BLaER1 (cell line): ENCODE measurements around the gene CD40.
"Not testable (repeated sequence)": the region's sequence is repeated elsewhere in the genome, so short reads cannot be mapped to it uniquely, and the experiment has no call there.

Source experiments
- H3K27ac ChIP-seq: shearing (Covaris generic); formaldehyde crosslinking; 2 replicates; pipeline ENCODE4 v1.8.1; 2022
- H3K27me3 ChIP-seq: shearing (Covaris generic); formaldehyde crosslinking; 2 replicates; pipeline ENCODE4 v1.8.1; 2022
- H3K36me3 ChIP-seq: shearing (Covaris generic); formaldehyde crosslinking; 2 replicates; pipeline ENCODE4 v1.8.1; 2022
- H3K4me1 ChIP-seq: shearing (Covaris generic); formaldehyde crosslinking; 2 replicates; pipeline ENCODE4 v1.8.1; 2022
- H3K4me2 ChIP-seq: shearing (Covaris generic); formaldehyde crosslinking; 2 replicates; pipeline ENCODE4 v1.8.1; 2022
- H3K4me3 ChIP-seq: shearing (Covaris generic); formaldehyde crosslinking; 2 replicates; pipeline ENCODE4 v1.8.1; 2022
- H3K9ac ChIP-seq: shearing (Covaris generic); formaldehyde crosslinking; 2 replicates; pipeline ENCODE4 v1.8.1; 2022
- H3K9me3 ChIP-seq: shearing (Covaris generic); formaldehyde crosslinking; 2 replicates; pipeline ENCODE4 v1.8.1; 2022
- H4K20me1 ChIP-seq: shearing (Covaris generic); formaldehyde crosslinking; 2 replicates; pipeline ENCODE4 v1.8.1; 2022
- Cebpa-rat ChIP-seq: shearing (Covaris generic); IDR thresholded peaks from 2 replicates; pipeline ENCODE4 v1.8.1; 2022

The CD40 gene

DNA sequence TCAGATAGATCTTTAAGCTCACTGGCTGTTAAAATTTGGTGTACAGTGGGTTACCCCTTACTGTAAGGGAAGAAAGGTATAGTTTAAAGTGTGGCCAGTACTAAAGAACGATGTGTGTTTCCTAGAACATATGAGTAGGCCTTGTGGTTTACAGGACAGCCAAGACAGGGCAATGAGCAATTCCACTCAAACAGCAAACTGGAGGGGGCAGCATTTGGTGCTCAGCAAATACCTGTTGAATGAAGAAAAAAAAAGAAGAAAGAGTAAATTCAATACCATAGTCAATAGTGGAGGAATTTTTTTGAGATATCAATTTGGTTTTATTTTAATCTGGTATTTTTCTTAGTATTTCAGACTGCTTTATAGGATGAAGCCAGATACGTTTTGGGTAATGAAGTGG, 24.6 kb upstream of the CD40 start:
- Histone ChIP-seq H3K4me3 (no peak overlapping the region), H3K4me2 (no peak overlapping the region), H3K4me1 (peaks cover 9% of the 10 kb centered on the region), H4K20me1 (peaks cover 11% of the 10 kb centered on the region), H3K9ac (no peak overlapping the region), H3K36me3 (no peaks in the 10 kb centered on the region), H3K27ac (no peak overlapping the region), H3K27me3 (no peaks in the 10 kb centered on the region), H3K9me3 (no peaks in the 10 kb centered on the region; the same call in 1 of the 2 replicates)
- no peak for TF ChIP-seq Cebpa-rat

DNA sequence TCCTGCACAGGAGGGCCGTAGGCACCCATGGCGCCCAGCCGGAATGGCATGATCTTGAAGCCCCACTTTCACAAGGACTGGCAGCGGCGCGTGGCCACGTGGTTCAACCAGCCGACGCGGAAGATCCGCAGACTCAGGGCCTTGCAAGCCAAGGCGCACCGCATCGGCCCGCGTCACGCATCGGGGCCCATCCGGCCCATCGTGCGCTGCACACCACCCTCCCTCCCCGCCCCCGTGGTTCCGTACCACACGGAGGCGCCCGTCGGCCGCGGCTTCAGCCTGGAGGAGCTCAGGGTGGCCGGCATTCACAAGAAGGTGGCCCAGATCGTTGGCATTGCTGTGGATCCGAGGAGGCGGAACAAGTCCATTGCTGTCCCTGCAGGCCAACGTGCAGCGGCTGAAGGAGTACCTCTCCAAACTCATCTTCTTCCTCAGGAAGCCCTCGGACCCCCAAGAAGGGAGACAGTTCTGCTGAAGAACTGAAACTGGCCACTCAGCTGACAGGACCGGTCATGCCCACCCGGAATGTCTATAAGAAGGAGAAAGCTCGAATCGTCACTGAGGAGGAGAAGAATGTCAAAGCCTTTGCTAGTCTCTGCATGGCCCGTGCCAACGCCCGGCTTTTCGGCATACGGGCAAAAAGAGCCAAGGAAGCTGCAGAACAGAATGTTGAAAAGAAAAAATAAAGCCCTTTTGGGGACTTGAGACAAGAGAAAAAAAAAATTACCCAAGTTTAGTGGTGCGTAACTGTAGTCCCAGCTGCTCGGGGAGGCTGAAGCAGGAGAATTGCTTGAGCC, 18.4 kb upstream of the CD40 start:
- Histone ChIP-seq H3K9ac (no peak overlapping the region), H4K20me1 (no peaks in the 10 kb centered on the region), H3K4me1 (no peaks in the 10 kb centered on the region; the same call in 1 of the 2 replicates), H3K9me3 (no peaks in the 10 kb centered on the region), H3K36me3 (no peaks in the 10 kb centered on the region), H3K27me3 (peaks cover 11% of the 10 kb centered on the region; the same call in 1 of the 2 replicates), H3K4me2 (peak overlapping the region; percentile 6; the same call in 1 of the 2 replicates), H3K4me3 (no peak overlapping the region), H3K27ac (no peak overlapping the region)
- no peak for TF ChIP-seq Cebpa-rat

DNA sequence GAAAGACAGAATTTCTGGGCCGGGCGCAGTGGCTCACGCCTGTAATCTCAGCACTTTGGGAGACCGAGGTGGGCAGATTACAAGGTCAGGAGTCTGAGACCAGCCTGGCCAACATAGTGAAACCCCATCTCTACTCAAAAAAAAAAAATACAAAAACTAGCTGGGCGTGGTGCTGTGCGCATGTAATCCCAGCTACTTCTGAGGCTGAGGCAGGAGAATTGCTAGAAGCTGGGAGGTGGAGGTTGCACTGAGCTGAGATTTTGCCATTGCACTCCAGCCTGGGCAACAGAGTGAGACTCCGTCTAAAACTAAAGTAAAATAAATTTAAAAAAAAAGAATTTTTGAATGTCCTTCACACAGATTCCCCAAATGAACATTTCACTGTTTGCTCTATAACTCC, 17.7 kb upstream of the CD40 start:
- H3K36me3 ChIP-seq, H3K4me3 ChIP-seq, H3K4me1 ChIP-seq, H3K27ac ChIP-seq, H4K20me1 ChIP-seq, H3K9ac ChIP-seq, H3K4me2 ChIP-seq, H3K9me3 ChIP-seq: not testable (repeated sequence)
- H3K27me3 ChIP-seq: peaks cover 11% of the 10 kb centered on the region; the same call in 1 of the 2 replicates

DNA sequence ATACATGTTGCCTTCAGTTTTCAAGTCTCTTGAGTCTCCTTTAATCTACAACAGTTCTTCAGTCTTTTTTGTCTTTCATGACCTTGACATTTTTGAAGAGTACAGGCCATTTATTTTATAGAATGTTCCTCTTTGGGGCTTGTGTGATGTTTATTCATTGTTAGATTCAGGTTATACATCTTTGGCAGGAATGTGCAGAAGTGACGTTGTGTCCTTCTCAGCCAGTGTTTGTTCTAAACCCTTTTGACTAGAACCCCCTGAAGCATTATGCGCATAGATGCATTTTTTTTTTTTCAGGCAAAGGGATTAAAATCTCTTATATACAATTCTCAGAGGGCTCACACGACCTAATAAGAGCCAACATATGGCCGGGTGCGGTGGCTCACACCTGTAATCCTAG, 17.1 kb upstream of the CD40 start:
- no peak overlapping the region for H3K27ac ChIP-seq
- no peak overlapping the region for H3K9ac ChIP-seq
- H3K36me3 ChIP-seq: no peaks in the 10 kb centered on the region
- no peak for TF ChIP-seq Cebpa-rat
- no peaks in the 10 kb centered on the region for H4K20me1 ChIP-seq
- no peaks in the 10 kb centered on the region for H3K9me3 ChIP-seq
- H3K4me1 ChIP-seq: no peaks in the 10 kb centered on the region; the same call in 1 of the 2 replicates
- H3K4me3 ChIP-seq: no peak overlapping the region
- H3K4me2 ChIP-seq: no peak overlapping the region
- H3K27me3 ChIP-seq: peaks cover 11% of the 10 kb centered on the region; the same call in 1 of the 2 replicates

DNA sequence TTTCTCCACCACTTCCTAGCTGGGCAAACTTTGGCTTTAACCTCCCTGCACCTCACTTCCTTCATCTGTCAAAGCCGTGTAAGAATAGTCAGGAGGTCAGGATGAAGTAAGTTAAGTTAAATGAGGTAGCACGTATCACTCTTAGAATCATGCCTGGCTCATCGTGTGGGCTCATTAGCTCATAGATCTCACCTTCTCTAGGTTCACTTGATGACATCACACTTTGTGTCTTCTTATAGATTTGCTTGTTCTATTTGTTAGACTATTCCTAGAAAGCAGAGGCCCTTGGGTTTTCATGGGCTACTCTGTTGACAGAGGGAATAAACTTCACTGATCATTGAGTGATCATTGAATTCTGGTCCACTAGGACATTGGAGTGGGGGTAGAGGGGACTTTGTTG, 16.2 kb upstream of the CD40 start:
- no peak for TF ChIP-seq Cebpa-rat
- no peak overlapping the region for H3K27ac ChIP-seq
- H3K4me2 ChIP-seq: no peak overlapping the region
- H3K9me3 ChIP-seq: no peaks in the 10 kb centered on the region
- no peaks in the 10 kb centered on the region for H3K36me3 ChIP-seq
- no peak overlapping the region for H3K4me3 ChIP-seq
- H3K4me1 ChIP-seq: no peaks in the 10 kb centered on the region; the same call in 1 of the 2 replicates
- H3K9ac ChIP-seq: no peak overlapping the region
- H4K20me1 ChIP-seq: no peaks in the 10 kb centered on the region
- peaks cover 11% of the 10 kb centered on the region; the same call in 1 of the 2 replicates for H3K27me3 ChIP-seq

DNA sequence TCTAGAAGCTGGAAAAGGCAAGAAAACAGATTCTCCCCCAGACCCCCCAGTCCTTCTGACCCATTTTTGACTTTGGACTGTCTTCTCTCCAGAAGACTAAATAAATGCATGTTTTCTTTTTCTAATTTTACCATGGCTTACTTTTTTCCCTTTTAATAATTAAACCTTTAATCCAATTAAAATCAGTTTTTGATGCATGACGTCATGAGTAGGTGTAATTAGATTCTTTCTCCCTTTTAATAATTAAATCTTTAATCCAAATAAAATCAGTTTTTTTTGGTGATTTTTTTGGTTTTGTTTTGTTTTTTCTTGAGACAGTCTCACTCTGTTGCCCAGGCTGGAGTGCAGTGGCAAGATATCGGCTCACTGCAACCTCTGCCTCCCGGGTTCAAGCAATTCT, 15.2 kb upstream of the CD40 start:
- Histone ChIP-seq H3K36me3 (no peaks in the 10 kb centered on the region), H3K4me3 (no peak overlapping the region), H3K9me3 (no peaks in the 10 kb centered on the region), H3K27ac (no peak overlapping the region), H3K27me3 (peaks cover 11% of the 10 kb centered on the region; the same call in 1 of the 2 replicates), H4K20me1 (no peaks in the 10 kb centered on the region), H3K4me2 (no peak overlapping the region), H3K4me1 (no peaks in the 10 kb centered on the region; the same call in 1 of the 2 replicates), H3K9ac (no peak overlapping the region)
- TF ChIP-seq Cebpa-rat: no peak

DNA sequence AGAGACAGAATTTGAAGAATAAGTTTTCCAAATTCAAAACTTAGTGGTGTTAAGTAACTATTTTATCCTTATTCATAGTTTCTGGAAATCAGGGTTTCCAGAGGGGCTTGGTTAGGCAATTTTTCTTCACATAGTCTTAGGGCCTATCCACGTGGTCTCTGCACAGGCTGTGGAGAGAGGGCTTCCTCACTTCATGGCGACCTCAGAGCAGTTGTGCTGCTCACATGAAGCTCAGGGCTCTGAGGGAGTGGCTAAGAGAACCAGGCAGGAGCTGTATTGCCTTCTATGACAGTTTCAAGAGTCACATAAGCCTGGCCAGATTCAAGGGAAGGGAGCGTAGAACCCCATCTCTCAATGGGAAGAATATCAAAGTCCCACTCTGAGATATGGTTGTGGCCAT, 13.9 kb upstream of the CD40 start:
- Histone ChIP-seq H3K27me3 (peaks cover 9% of the 10 kb centered on the region; the same call in 1 of the 2 replicates), H4K20me1 (no peaks in the 10 kb centered on the region), H3K36me3 (no peaks in the 10 kb centered on the region), H3K4me2 (no peak overlapping the region), H3K4me3 (no peak overlapping the region), H3K27ac (no peak overlapping the region), H3K9ac (no peak overlapping the region), H3K4me1 (no peaks in the 10 kb centered on the region; the same call in 1 of the 2 replicates), H3K9me3 (no peaks in the 10 kb centered on the region)
- no peak for TF ChIP-seq Cebpa-rat

DNA sequence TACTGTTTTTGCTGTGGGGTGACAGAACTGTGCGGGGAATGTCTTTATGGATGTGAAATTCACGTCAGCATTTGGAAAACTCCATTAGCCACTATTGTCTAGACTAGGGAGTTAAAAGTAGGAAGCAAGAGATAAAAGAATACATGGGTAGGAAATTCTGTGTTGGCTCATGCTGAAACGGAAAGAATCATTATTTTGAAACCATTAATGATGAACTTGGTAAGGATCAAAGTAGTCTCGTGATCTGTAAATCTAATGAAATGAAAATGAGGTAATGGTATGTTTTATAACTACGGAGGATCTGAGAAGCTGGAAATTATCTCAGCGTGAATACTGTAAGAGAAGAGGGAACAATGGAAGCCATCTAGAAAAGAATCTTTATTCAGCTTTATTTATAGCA, 11.1 kb upstream of the CD40 start:
- H3K27me3 ChIP-seq: no peaks in the 10 kb centered on the region
- H4K20me1 ChIP-seq: no peaks in the 10 kb centered on the region
- no peak overlapping the region for H3K9ac ChIP-seq
- H3K4me1 ChIP-seq: peaks cover 6% of the 10 kb centered on the region
- H3K4me3 ChIP-seq: no peak overlapping the region
- no peak overlapping the region for H3K4me2 ChIP-seq
- H3K36me3 ChIP-seq: no peaks in the 10 kb centered on the region
- H3K9me3 ChIP-seq: no peaks in the 10 kb centered on the region
- no peak for TF ChIP-seq Cebpa-rat
- no peak overlapping the region for H3K27ac ChIP-seq

DNA sequence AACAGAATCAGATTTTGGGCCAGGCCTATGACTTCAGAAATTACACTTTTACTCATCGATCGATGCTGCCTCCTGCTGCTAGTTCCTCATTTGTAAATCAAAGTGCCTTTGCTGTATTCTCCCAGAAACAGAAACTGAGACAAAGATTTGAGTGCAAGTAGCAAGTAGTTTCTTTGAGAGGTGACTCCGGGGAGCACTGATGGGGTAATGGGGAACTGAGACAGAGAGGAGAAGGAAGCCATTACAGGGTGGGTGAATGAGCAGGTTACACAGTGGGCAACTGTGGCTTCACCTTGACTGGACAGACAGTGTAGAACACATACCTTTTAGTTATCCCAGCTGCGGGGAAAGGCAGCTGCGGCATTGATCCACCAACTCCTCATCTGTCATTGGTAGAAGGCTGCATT, 9.7 kb upstream of the CD40 start:
- H3K4me1 ChIP-seq: peaks cover 6% of the 10 kb centered on the region
- no peaks in the 10 kb centered on the region for H4K20me1 ChIP-seq
- H3K9ac ChIP-seq: no peak overlapping the region
- no peak overlapping the region for H3K4me2 ChIP-seq
- H3K27me3 ChIP-seq: no peaks in the 10 kb centered on the region
- H3K27ac ChIP-seq: no peak overlapping the region
- H3K9me3 ChIP-seq: no peaks in the 10 kb centered on the region
- no peak for TF ChIP-seq Cebpa-rat
- no peak overlapping the region for H3K4me3 ChIP-seq
- H3K36me3 ChIP-seq: no peaks in the 10 kb centered on the region

DNA sequence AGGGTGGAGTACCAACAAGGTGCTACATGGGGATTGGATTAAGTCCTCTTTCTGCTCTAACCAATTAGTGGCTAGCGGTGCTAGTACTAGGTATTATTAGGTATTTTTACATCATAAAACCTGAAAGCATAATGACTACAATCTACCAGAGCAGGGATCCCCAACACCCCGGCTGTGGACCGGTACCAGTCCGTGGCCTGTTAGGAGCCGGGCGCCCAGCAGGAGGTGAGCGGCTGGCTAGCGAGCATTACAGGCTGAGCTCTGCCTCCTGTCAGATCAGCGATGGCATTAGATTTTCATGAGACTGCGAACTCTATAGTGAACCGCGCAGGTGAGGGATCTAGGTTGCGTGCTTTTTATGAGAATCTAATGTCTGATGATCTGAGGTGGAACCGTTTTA, 9.1 kb upstream of the CD40 start:
- Histone ChIP-seq H3K27me3 (no peaks in the 10 kb centered on the region), H3K4me3 (no peak overlapping the region), H3K27ac (no peak overlapping the region), H3K4me2 (no peak overlapping the region), H3K9ac (no peak overlapping the region), H4K20me1 (no peaks in the 10 kb centered on the region), H3K4me1 (peaks cover 6% of the 10 kb centered on the region), H3K9me3 (no peaks in the 10 kb centered on the region), H3K36me3 (no peaks in the 10 kb centered on the region)
- TF ChIP-seq Cebpa-rat: no peak
